PC-9 (cell line): ENCODE measurements around the gene JUNB. TPM values are rescaled to one million over a fixed set of nuclear protein-coding genes. Genes with fewer than 3 reads are reported as not detected.
A peak's percentile ranks its signal among the peaks of the same experiment; 100 is the strongest.

Experiments used
- BruUV-seq: library from RNA; stranded (reverse); fragments of 400-500 nt; replicated peaks from 2 replicates; lab custom pipeline; 2021; lab: Mats Ljungman, UMichigan
- CTCF ChIA-PET: fragments of 300-600 bp; sonication (Branson Sonifier 250); formaldehyde crosslinking; loops from one replicate; lab custom pipeline; 2022; ENCODE audit warnings: antibody characterized with exemption; lab: Charles Lee
- POLR2A ChIA-PET: fragments of 300-600 bp; sonication (Branson Sonifier 250); formaldehyde crosslinking; loops from one replicate; lab custom pipeline; 2022; ENCODE audit warnings: antibody characterized with exemption; ENCODE audit not compliant: unreplicated experiment; lab: Charles Lee
- DNase-seq, 2 experiments: peaks; one replicate each; pipeline versions ENCODE4 v3.0.0 to v3.0.0-alpha.2; 2015 to 2022; ENCODE audit warnings: mixed read lengths in 1 of 2
- H2AFZ ChIP-seq: fragments of 200-600 bp; sonication (generic); 2 replicates; pipeline ENCODE4 v1.8.1; 2017; ENCODE audit warnings: antibody characterized with exemption
- H3F3A ChIP-seq: fragments of 200-600 bp; sonication (generic); 2 replicates; pipeline ENCODE4 v1.8.1; 2017; ENCODE audit warnings: antibody characterized with exemption, mild to moderate bottlenecking, low read depth; ENCODE audit not compliant: insufficient read depth
- H3K27ac ChIP-seq: fragments of 200-600 bp; sonication (generic); 2 replicates; pipeline ENCODE4 v1.6.1; 2016; ENCODE audit warnings: mixed run types
- H3K27me3 ChIP-seq: fragments of 200-600 bp; sonication (generic); 2 replicates; pipeline ENCODE4 v1.6.1; 2016; ENCODE audit warnings: low read depth, mixed run types; ENCODE audit not compliant: insufficient read depth
- H3K36me3 ChIP-seq: fragments of 200-600 bp; sonication (generic); 2 replicates; pipeline ENCODE4 v1.6.1; 2016; ENCODE audit warnings: low read depth, mixed run types
- H3K4me1 ChIP-seq: fragments of 200-600 bp; sonication (generic); replicated peaks from 2 replicates; pipeline ENCODE4 v1.6.1; 2016; ENCODE audit warnings: mixed run types; ENCODE audit not compliant: insufficient read depth
- H3K4me2 ChIP-seq: fragments of 200-600 bp; sonication (generic); 2 replicates; pipeline ENCODE4 v1.6.1; 2017; ENCODE audit warnings: mixed run types
- H3K4me3 ChIP-seq: fragments of 200-600 bp; sonication (generic); 2 replicates; pipeline ENCODE4 v1.6.1; 2016; ENCODE audit warnings: mixed run types
- H3K79me2 ChIP-seq: fragments of 200-600 bp; sonication (generic); 2 replicates; pipeline ENCODE4 v1.6.1; 2017; ENCODE audit warnings: low read depth, mixed run types
- H3K9me2 ChIP-seq: fragments of 200-600 bp; sonication (generic); 2 replicates; pipeline ENCODE4 v1.8.1; 2017; ENCODE audit warnings: mild to moderate bottlenecking; ENCODE audit not compliant: insufficient read depth
- H3K9me3 ChIP-seq: fragments of 200-600 bp; sonication (generic); 2 replicates; pipeline ENCODE4 v1.8.1; 2016; ENCODE audit warnings: low read depth; ENCODE audit not compliant: insufficient read depth
- H4K20me1 ChIP-seq: fragments of 200-600 bp; sonication (generic); 2 replicates; pipeline ENCODE4 v1.8.1; 2017; ENCODE audit not compliant: insufficient read depth
- EZH2 ChIP-seq: fragments of 200-600 bp; sonication (generic); IDR thresholded peaks from 2 replicates; pipeline ENCODE4 v1.8.0; 2017; ENCODE audit warnings: antibody characterized with exemption, low read depth
- intact Hi-C: fragments of 100-400 bp; cut with micrococcal nuclease; formaldehyde crosslinking; loops from one replicate; pipeline ENCODE4 v1.10.0; 2022; ENCODE audit not compliant: unreplicated experiment
- total RNA-seq: library from RNA; stranded (reverse); gene quantifications from 2 replicates; pipeline ENCODE4 v1.2.3, GENCODE V29; 2021
- TF ChIP-seq, protein P1 (sequence below): fragments of 200-600 bp; sonication (generic); conservative IDR thresholded peaks from 2 replicates; pipeline ENCODE4 v1.6.1; 2017; ENCODE audit warnings: mixed run types, antibody characterized with exemption, mild to moderate bottlenecking, moderate library complexity

JUNB gene
- total RNA-seq, 1 experiment from 2014 or later: 70.7 TPM

DNA sequence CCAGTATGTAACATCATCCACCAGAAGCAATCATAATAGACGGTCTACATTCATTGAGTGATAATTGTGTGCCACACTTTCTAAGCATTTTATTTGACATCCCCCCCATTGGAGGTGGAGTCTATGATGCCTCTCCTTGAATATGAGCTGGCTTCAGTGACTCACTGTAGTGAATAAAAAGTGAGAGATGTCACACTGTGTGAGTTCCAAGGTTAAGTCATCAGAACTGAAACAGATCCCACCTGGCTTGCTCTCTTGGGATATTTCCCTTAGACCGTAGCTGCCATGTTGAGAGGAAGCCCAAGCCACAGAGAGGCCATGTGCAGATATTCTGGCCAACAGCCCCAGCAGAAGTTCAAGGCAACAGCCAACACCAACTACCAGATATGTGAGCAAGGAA, 30.5 kb downstream of the JUNB start:
- ChIA-PET POLR2A (no interaction called here), CTCF (interaction anchor here (0.6 kb wide), 1 partner anchor 39 kb away, joined by 9 read pairs; no protein-coding TSS in a partner anchor)
- Histone ChIP-seq H4K20me1 (no peaks in the 10 kb centered on the region), H3K27ac (no peak overlapping the region), H3K9me2 (no peaks in the 10 kb centered on the region), H3K27me3 (no peaks in the 10 kb centered on the region), H3K4me1 (no peaks in the 10 kb centered on the region), H3K9me3 (no peaks in the 10 kb centered on the region), H3F3A (peaks cover 17% of the 10 kb centered on the region; the same call in 1 of the 2 replicates), H3K4me2 (no peak overlapping the region), H3K4me3 (no peak overlapping the region), H3K36me3 (no peaks in the 10 kb centered on the region), H3K79me2 (no peaks in the 10 kb centered on the region), H2AFZ (no peak overlapping the region)
- BruUV-seq: no TSS peak
- intact Hi-C loops: no loop called here
- no peak for DNase-seq
- no peak for TF ChIP-seq EZH2
- TF ChIP-seq, protein P1, sequence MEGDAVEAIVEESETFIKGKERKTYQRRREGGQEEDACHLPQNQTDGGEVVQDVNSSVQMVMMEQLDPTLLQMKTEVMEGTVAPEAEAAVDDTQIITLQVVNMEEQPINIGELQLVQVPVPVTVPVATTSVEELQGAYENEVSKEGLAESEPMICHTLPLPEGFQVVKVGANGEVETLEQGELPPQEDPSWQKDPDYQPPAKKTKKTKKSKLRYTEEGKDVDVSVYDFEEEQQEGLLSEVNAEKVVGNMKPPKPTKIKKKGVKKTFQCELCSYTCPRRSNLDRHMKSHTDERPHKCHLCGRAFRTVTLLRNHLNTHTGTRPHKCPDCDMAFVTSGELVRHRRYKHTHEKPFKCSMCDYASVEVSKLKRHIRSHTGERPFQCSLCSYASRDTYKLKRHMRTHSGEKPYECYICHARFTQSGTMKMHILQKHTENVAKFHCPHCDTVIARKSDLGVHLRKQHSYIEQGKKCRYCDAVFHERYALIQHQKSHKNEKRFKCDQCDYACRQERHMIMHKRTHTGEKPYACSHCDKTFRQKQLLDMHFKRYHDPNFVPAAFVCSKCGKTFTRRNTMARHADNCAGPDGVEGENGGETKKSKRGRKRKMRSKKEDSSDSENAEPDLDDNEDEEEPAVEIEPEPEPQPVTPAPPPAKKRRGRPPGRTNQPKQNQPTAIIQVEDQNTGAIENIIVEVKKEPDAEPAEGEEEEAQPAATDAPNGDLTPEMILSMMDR: no peak

DNA sequence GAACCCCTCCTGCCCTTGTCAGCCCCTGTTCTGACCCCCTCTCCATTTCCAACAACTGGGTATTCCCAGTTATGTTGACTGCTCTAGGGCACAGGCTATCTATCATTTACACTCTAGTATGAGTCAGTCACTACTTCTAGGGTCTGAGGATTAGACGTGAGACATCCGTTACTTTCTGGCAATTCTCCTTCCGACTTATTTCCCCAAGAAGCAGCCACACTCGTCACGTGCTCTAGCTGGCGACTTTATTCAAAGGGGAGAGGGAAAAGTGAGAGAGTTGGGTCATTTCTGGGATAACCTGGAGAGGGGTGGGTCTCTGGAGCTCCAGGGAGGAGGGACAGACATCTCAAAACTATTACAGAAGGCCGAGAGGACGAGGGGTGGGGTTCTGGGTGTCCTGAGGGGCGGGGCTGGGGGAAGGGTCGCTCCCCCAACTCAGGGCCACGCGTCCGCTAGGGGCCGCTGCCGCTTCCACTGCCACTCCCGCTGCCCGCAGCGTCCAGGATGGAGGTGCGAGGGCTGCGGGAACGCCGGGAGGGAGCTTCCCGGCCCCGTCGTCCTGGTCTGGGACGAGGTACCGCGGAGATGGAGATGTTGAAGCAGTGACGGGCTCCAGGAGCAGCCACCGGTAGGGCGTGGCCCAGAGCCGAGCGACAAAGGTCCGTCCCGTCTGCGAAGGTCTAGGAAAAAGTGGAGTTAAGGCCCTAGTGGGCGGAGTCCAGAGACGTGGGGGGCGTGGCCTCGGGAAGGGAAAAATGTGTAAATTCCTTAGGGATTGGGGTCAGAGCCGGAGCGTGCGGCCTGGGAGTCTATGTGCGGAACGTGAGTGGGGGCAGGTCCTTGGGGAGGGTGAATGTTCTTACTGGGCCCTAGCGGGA, 34.2 kb downstream of the JUNB start:
- peaks cover 3% of the 10 kb centered on the region; the same call in 1 of the 2 replicates for H3K27me3 ChIP-seq
- no peaks in the 10 kb centered on the region for H3K9me2 ChIP-seq
- H3K4me2 ChIP-seq: no peak overlapping the region
- H3K36me3 ChIP-seq: no peaks in the 10 kb centered on the region
- H3K4me1 ChIP-seq: no peaks in the 10 kb centered on the region
- ChIA-PET POLR2A (no interaction called here), CTCF (no interaction called here)
- no peak for DNase-seq
- H3K27ac ChIP-seq: no peak overlapping the region
- TF ChIP-seq, protein P1: peak; percentile 30; the same call in 1 of the 2 replicates
- TF ChIP-seq EZH2: no peak
- no TSS peak for BruUV-seq
- H3F3A ChIP-seq: peaks cover 14% of the 10 kb centered on the region; the same call in 1 of the 2 replicates
- intact Hi-C loops: no loop called here
- H3K79me2 ChIP-seq: no peaks in the 10 kb centered on the region
- no peaks in the 10 kb centered on the region for H3K9me3 ChIP-seq
- no peak overlapping the region for H2AFZ ChIP-seq
- H4K20me1 ChIP-seq: no peaks in the 10 kb centered on the region
- no peak overlapping the region for H3K4me3 ChIP-seq

DNA sequence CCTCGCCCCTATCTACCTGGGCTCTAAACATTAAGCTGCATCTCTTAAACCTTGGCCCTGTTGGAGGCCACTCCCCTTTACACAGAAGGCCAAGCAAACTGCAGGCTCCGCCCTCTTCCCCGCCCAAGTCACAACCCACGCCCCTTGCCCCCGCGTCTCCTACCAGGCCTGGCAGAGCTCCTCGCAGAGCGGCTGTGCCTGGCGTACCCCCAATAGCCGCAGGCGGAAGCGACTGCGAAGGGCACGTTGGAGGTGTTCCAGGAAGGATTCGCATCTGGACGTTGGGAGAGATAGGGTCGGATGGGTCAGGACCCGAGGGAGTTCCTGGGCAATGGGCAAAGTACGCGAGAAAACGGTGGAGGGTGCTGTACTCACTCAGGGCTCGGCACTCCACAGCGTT, 37.2 kb downstream of the JUNB start:
- Histone ChIP-seq H3K4me2 (0 out of 2 replicates have a peak overlapping the region, but pooled peaks have one; percentile 3), H3K9me3 (no peaks in the 10 kb centered on the region), H3K79me2 (no peaks in the 10 kb centered on the region), H3K27ac (no peak overlapping the region), H3K4me3 (no peak overlapping the region), H3K36me3 (no peaks in the 10 kb centered on the region), H3K27me3 (peaks cover 15% of the 10 kb centered on the region; the same call in 1 of the 2 replicates), H3F3A (peaks cover 13% of the 10 kb centered on the region; the same call in 1 of the 2 replicates), H2AFZ (no peak overlapping the region), H3K9me2 (no peaks in the 10 kb centered on the region), H4K20me1 (no peaks in the 10 kb centered on the region), H3K4me1 (peaks cover 8% of the 10 kb centered on the region)
- CTCF ChIA-PET: interaction anchor here (0.6 to 0.7 kb wide), 2 partner anchors 19 to 901 kb away, joined by 3 read pairs; no protein-coding TSS in a partner anchor
- POLR2A ChIA-PET: interaction anchor here (0.7 kb wide), 1 partner anchor 162 kb away, joined by 3 read pairs; the partner anchor contains the start of genes MAN2B1 and WDR83
- no TSS peak for BruUV-seq
- peak in 1 of 2 experiments; percentile 58 for DNase-seq
- intact Hi-C loops: no loop called here
- TF ChIP-seq, protein P1: no peak
- no peak for TF ChIP-seq EZH2
